Panc1 (cell line): ENCODE results near the gene TMEM239. TPM values are rescaled to one million over a fixed set of nuclear protein-coding genes. Genes with fewer than 3 reads are reported as not detected.

ENCODE experiments used
- ATAC-seq: fragments of 200-7000 bp; cut with Tn5 transposase; 2 replicates; pipeline ENCODE4 v1.9.1; 2020; ENCODE audit warnings: mild to moderate bottlenecking, moderate library complexity
- BruUV-seq: library from RNA; stranded (reverse); fragments of 400-500 nt; replicated peaks from 2 replicates; lab custom pipeline; 2021; lab: Mats Ljungman, UMichigan
- CTCF ChIA-PET: fragments of 300-600 bp; sonication (Branson Sonifier 250); formaldehyde crosslinking; loops from one replicate; lab custom pipeline; 2022; ENCODE audit warnings: antibody characterized with exemption; lab: Charles Lee
- POLR2A ChIA-PET: fragments of 300-600 bp; sonication (Branson Sonifier 250); formaldehyde crosslinking; loops from one replicate; lab custom pipeline; 2022; ENCODE audit warnings: antibody characterized with exemption; lab: Charles Lee
- DNase-seq: peaks from one replicate; pipeline ENCODE4 v3.0.0-alpha.2; 2010; ENCODE audit warnings: low read depth, low spot score
- H3K27ac ChIP-seq: 2 replicates; pipeline ENCODE4 v1.5.1; 2011; ENCODE audit warnings: mild to moderate bottlenecking, low read length, inconsistent platforms
- H3K27me3 ChIP-seq: fragments of 200-500 bp; sonication (Bioruptor generic); 2 replicates; pipeline ENCODE4 v1.6.0; 2014; ENCODE audit warnings: low read length, inconsistent platforms; ENCODE audit not compliant: control insufficient read depth, insufficient read depth
- H3K36me3 ChIP-seq: fragments of 200-500 bp; sonication (Bioruptor generic); 2 replicates; pipeline ENCODE4 v1.5.1; 2014; ENCODE audit warnings: inconsistent platforms, mild to moderate bottlenecking, low read length, moderate library complexity; ENCODE audit not compliant: control insufficient read depth, insufficient read depth
- H3K4me1 ChIP-seq: 2 replicates; pipeline ENCODE4 v1.5.1; 2011; ENCODE audit warnings: inconsistent platforms, mild to moderate bottlenecking, low read length, moderate library complexity; ENCODE audit not compliant: control insufficient read depth, insufficient read depth
- H3K4me3 ChIP-seq, 2 experiments: 2 replicates each; pipeline ENCODE4 v1.5.1; 2011 to 2012; ENCODE audit warnings: low read depth in 2 of 2, low read length in 2 of 2, mild to moderate bottlenecking in 2 of 2, inconsistent platforms in 1 of 2, moderate library complexity in 1 of 2
- H3K9me3 ChIP-seq: fragments of 200-500 bp; sonication (Bioruptor generic); 2 replicates; pipeline ENCODE4 v1.5.1; 2014; ENCODE audit warnings: low read depth, mild to moderate bottlenecking, inconsistent platforms, low read length, moderate library complexity; ENCODE audit not compliant: control insufficient read depth, insufficient read depth
- POLR2AphosphoS5 ChIP-seq: IDR thresholded peaks from 2 replicates; pipeline ENCODE4 v1.6.1; 2012; ENCODE audit warnings: mild to moderate bottlenecking, low read depth, low read length, moderate library complexity
- SIN3A ChIP-seq: IDR thresholded peaks from 2 replicates; pipeline ENCODE4 v1.6.1; 2012; ENCODE audit warnings: low read depth, mild to moderate bottlenecking, low read length, moderate library complexity, borderline replicate concordance; ENCODE audit not compliant: insufficient read depth
- TCF7L2 ChIP-seq: IDR thresholded peaks from 2 replicates; pipeline ENCODE4 v1.6.1; 2011; ENCODE audit warnings: mild to moderate bottlenecking, low read depth, low read length, inconsistent platforms
- in situ Hi-C: cut with HindIII; loops from 2 replicates; pipeline ENCODE4 v1.10.0; 2016; ENCODE audit warnings: low sequenced_read_pairs, low pct_unique_long_range_greater_than_20kb
- intact Hi-C: fragments of 100-400 bp; cut with micrococcal nuclease; formaldehyde crosslinking; loops from one replicate; pipeline ENCODE4 v1.10.0; 2022; ENCODE audit not compliant: unreplicated experiment
- total RNA-seq: library from RNA; stranded (reverse); gene quantifications from one replicate; pipeline ENCODE4 v1.2.1, GENCODE V29; 2021; ENCODE audit not compliant: unreplicated experiment
- TF ChIP-seq, protein P1 (sequence below): fragments of 450-650 bp; IDR thresholded peaks from 2 replicates; pipeline ENCODE4 v1.5.1; 2017; ENCODE audit warnings: mild to moderate bottlenecking
- TF ChIP-seq, protein P2 (sequence below), 2 experiments: IDR thresholded peaks; 2 replicates each; pipeline ENCODE4 v1.6.1; 2011 to 2012; ENCODE audit warnings: low read depth in 2 of 2, control low read depth in 1 of 2, low read length in 1 of 2, mild to moderate bottlenecking in 1 of 2, moderate library complexity in 1 of 2; ENCODE audit not compliant: insufficient read depth in 1 of 2

TMEM239 gene
- total RNA-seq, 1 experiment from 2014 or later: not detected

DNA sequence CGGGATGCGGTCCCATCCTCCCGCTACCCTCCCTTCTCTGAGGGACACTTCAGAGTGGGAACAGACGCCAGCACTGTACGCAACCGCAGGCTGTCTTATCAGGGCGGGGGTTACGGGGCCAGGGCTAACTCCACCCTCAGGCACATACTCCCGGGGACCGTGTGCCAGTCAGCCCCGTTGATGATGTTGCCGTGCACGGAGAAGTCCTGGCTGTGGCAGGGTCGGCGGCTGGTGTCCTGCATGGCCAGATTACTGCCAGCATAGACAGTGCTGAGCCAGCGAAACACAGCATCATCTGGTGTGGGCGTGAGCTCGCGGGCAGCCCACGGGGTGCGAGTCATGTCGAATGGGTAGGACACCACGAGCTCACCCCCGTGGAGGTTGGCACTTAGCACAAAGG lies 20.7 kb upstream of the TMEM239 start:
- BruUV-seq: no TSS peak
- Histone ChIP-seq H3K27me3 (peaks cover 20% of the 10 kb centered on the region), H3K4me3 (no peak overlapping the region), H3K9me3 (no peaks in the 10 kb centered on the region), H3K27ac (no peak overlapping the region), H3K4me1 (no peaks in the 10 kb centered on the region; the same call in 1 of the 2 replicates), H3K36me3 (no peaks in the 10 kb centered on the region)
- TF ChIP-seq POLR2AphosphoS5 (no peak), SIN3A (no peak), TCF7L2 (no peak)
- TF ChIP-seq, protein P1, sequence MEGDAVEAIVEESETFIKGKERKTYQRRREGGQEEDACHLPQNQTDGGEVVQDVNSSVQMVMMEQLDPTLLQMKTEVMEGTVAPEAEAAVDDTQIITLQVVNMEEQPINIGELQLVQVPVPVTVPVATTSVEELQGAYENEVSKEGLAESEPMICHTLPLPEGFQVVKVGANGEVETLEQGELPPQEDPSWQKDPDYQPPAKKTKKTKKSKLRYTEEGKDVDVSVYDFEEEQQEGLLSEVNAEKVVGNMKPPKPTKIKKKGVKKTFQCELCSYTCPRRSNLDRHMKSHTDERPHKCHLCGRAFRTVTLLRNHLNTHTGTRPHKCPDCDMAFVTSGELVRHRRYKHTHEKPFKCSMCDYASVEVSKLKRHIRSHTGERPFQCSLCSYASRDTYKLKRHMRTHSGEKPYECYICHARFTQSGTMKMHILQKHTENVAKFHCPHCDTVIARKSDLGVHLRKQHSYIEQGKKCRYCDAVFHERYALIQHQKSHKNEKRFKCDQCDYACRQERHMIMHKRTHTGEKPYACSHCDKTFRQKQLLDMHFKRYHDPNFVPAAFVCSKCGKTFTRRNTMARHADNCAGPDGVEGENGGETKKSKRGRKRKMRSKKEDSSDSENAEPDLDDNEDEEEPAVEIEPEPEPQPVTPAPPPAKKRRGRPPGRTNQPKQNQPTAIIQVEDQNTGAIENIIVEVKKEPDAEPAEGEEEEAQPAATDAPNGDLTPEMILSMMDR: no peak
- TF ChIP-seq, protein P2, sequence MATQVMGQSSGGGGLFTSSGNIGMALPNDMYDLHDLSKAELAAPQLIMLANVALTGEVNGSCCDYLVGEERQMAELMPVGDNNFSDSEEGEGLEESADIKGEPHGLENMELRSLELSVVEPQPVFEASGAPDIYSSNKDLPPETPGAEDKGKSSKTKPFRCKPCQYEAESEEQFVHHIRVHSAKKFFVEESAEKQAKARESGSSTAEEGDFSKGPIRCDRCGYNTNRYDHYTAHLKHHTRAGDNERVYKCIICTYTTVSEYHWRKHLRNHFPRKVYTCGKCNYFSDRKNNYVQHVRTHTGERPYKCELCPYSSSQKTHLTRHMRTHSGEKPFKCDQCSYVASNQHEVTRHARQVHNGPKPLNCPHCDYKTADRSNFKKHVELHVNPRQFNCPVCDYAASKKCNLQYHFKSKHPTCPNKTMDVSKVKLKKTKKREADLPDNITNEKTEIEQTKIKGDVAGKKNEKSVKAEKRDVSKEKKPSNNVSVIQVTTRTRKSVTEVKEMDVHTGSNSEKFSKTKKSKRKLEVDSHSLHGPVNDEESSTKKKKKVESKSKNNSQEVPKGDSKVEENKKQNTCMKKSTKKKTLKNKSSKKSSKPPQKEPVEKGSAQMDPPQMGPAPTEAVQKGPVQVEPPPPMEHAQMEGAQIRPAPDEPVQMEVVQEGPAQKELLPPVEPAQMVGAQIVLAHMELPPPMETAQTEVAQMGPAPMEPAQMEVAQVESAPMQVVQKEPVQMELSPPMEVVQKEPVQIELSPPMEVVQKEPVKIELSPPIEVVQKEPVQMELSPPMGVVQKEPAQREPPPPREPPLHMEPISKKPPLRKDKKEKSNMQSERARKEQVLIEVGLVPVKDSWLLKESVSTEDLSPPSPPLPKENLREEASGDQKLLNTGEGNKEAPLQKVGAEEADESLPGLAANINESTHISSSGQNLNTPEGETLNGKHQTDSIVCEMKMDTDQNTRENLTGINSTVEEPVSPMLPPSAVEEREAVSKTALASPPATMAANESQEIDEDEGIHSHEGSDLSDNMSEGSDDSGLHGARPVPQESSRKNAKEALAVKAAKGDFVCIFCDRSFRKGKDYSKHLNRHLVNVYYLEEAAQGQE (IDR thresholded peaks at IDR 0.05; ENCODE audit: insufficient read depth in 1 of 2, low read depth in 2 of 2, low read length in 1 of 2): no peak
- intact Hi-C loops (no loop called here), in situ Hi-C loops (no loop called here)
- DNase-seq (no peak), ATAC-seq (no peak)
- POLR2A ChIA-PET: no interaction called here
- CTCF ChIA-PET: no interaction called here

DNA sequence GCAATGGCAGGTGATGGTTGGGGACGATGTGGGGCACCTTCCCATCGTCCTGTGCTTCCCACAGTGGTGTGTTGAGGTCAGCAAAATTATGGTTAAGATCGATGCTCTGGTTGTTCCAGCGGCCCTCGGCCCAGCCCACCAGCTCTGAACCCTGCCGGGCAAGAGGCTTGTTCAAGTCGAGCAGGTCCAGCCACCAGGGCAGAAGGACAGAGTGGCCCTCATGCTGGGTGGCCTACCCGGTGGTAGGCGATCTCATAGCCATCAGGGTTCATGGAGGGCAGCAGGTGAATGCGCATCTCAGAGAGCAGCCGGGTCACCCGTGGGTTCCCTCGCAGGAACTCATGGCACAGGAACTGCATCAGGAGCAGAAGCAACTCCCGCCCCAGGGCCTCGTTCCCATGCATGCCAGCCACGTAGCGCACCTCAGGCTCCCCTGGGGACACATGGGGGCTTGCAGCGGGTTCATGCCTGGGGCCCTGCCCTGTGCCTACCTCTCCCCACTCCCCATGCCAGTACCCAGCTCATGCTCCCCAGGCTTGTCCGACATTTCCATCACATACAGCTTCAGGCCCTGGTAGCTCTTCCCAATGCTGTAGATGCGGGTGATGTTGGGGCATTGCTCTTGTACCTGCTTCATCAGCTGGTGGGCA lies 20.0 kb upstream of the TMEM239 start:
- H3K9me3 ChIP-seq: no peaks in the 10 kb centered on the region
- ATAC-seq (no peak), DNase-seq (no peak)
- intact Hi-C loops: no loop called here
- TF ChIP-seq TCF7L2 (no peak), SIN3A (no peak), POLR2AphosphoS5 (no peak)
- TF ChIP-seq, protein P1: no peak
- TF ChIP-seq, protein P2 (IDR thresholded peaks at IDR 0.05; ENCODE audit: insufficient read depth in 1 of 2, low read depth in 2 of 2, low read length in 1 of 2): no peak
- no peak overlapping the region for H3K27ac ChIP-seq
- no peaks in the 10 kb centered on the region for H3K36me3 ChIP-seq
- POLR2A ChIA-PET: no interaction called here
- H3K4me1 ChIP-seq: no peaks in the 10 kb centered on the region; the same call in 1 of the 2 replicates
- peaks cover 23% of the 10 kb centered on the region for H3K27me3 ChIP-seq
- CTCF ChIA-PET: no interaction called here
- no TSS peak for BruUV-seq
- no peak overlapping the region for H3K4me3 ChIP-seq
- in situ Hi-C loops: no loop called here
